ENCODE measurements around the gene KRT82. TPM values are rescaled to one million over a fixed set of nuclear protein-coding genes. Genes with fewer than 3 reads are reported as not detected.

KRT82 gene
- total RNA-seq, 1 donor from 2014 or later: not detected

- Histone ChIP-seq H3K9me3 (no peaks in the 10 kb centered on the region), H3K27ac (no peak overlapping the region), H3K4me1 (peaks cover 38% of the 10 kb centered on the region), H3K36me3 (no peaks in the 10 kb centered on the region), H3K27me3 (no peaks in the 10 kb centered on the region), H3K4me3 (no peak overlapping the region)
- intact Hi-C loops (cut with DNase I): no loop called here
- DNase-seq (ENCODE audit: extremely low spot score in 2 of 2): no peak
- TF ChIP-seq POLR2A (IDR thresholded peaks at IDR 0.05) (no peak), CTCF (IDR thresholded peaks at IDR 0.05) (peak in 2 of 3 experiments; percentile 7 to 64)
These were observed 15.2 kb downstream of the KRT82 start for GRCh38 chr12:52390739-52391617.

- intact Hi-C loops (cut with DNase I): no loop called here
- H3K4me3 ChIP-seq: no peak overlapping the region
- H3K27me3 ChIP-seq: no peaks in the 10 kb centered on the region
- H3K4me1 ChIP-seq: peaks cover 37% of the 10 kb centered on the region
- no peak for DNase-seq (ENCODE audit: extremely low spot score in 2 of 2)
- TF ChIP-seq POLR2A (IDR thresholded peaks at IDR 0.05) (no peak), POLR2AphosphoS5 (IDR thresholded peaks at IDR 0.05; ENCODE audit: insufficient read depth in 1 of 2, low read depth in 1 of 2) (no peak), CTCF (IDR thresholded peaks at IDR 0.05) (no peak)
- H3K9me3 ChIP-seq: no peaks in the 10 kb centered on the region
- H3K27ac ChIP-seq: no peak overlapping the region
- no peaks in the 10 kb centered on the region for H3K36me3 ChIP-seq
These were observed 16.6 kb downstream of the KRT82 start for GRCh38 chr12:52389313-52390207.

- Histone ChIP-seq H3K27me3 (no peaks in the 10 kb centered on the region), H3K9me3 (no peaks in the 10 kb centered on the region), H3K4me3 (no peak overlapping the region), H3K4me1 (peaks cover 37% of the 10 kb centered on the region), H3K36me3 (no peaks in the 10 kb centered on the region), H3K27ac (no peak overlapping the region)
- intact Hi-C loops (cut with DNase I): no loop called here
- DNase-seq (ENCODE audit: extremely low spot score in 2 of 2): no peak
- TF ChIP-seq POLR2AphosphoS5 (IDR thresholded peaks at IDR 0.05; ENCODE audit: insufficient read depth in 1 of 2, low read depth in 1 of 2) (no peak), POLR2A (IDR thresholded peaks at IDR 0.05) (no peak), CTCF (IDR thresholded peaks at IDR 0.05) (no peak)
These were observed 18.3 kb downstream of the KRT82 start for GRCh38 chr12:52387859-52388258.

GRCh38 chr12:52385226-52385702 lies 20.9 kb downstream of the KRT82 start, which contains the start of gene KRT84:
Gene KRT84, minus strand, starts transcription at chr12:52385652. Its CDS starts 67 bp downstream, at chr12:52385585.
- H3K36me3 ChIP-seq: no peaks in the 10 kb centered on the region
- H3K27me3 ChIP-seq: no peaks in the 10 kb centered on the region
- no peaks in the 10 kb centered on the region for H3K9me3 ChIP-seq
- no peak for DNase-seq (ENCODE audit: extremely low spot score in 2 of 2)
- no peak for TF ChIP-seq POLR2AphosphoS5 (IDR thresholded peaks at IDR 0.05; ENCODE audit: insufficient read depth in 1 of 2, low read depth in 1 of 2)
- TF ChIP-seq CTCF (IDR thresholded peaks at IDR 0.05): no peak
- TF ChIP-seq POLR2A (IDR thresholded peaks at IDR 0.05): no peak
- no peak within 1 kb of the TSS for H3K27ac ChIP-seq
- intact Hi-C loops (cut with DNase I): no loop called here
- H3K4me3 ChIP-seq: no peak within 1 kb of the TSS
- H3K4me1 ChIP-seq: peaks cover 17% of the 10 kb centered on the region

Data from vagina (tissue), 2 donors.